ELF-1 (cell line): ENCODE results near the gene U2AF1L4.

Experiments
- DNase-seq: peaks from one replicate; pipeline ENCODE4 v3.0.0-alpha.2; 2016; ENCODE audit warnings: low read depth, low spot score

The U2AF1L4 gene

GRCh38 chr19:35712567-35713505, 32.4 kb downstream of the U2AF1L4 start:
- no peak for DNase-seq

DNA sequence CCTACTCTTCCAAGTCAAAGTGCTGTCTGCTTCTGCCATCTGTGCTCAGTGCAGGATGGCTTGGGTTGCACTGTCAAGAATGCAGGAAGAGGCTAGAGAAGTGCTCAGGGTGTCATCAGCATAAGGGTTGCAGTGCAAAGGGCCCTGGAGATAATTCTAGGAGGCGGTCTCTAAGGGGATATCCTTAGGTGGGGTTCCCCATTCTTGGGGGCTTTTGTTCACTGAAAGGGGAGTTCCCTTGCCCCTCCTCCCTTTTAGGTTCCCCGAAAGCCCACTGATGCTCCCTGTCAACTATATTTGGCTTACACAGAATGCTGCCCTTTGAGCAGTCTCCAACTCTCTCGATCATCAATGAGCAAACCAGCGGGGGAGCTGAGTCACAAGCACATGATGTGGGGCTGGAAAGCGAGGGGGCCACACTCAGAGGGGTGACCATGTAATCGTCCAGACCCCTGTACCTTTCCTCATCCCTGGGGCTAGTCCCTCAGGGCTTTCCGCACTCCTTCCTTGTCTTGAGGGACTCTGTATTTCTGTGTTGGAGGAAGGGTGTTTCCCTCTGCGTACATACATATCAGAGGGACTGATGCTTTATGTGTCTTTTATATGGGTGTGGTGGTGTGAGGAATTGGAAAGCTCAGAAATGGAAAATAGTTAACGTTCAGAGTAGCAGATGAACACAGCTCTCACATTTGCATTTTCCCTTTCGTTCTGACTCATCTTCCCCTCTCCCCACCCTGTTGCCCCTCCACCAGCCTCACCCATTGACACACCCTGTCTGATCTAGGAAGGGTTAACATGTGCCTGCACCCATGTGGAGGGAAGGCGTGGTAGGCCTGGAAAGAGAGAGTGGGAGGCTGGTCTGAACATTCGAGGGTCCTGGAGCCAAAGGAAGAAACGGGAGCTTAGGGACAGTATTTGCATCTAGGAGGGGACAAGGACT, 34.2 kb downstream of the U2AF1L4 start:
- no peak for DNase-seq

GRCh38 chr19:35708391-35708790, 36.8 kb downstream of the U2AF1L4 start:
- DNase-seq = no peak

- DNase-seq = peak; percentile 93
Measured at GRCh38 chr19:35704218-35704617, 41.0 kb downstream of the U2AF1L4 start, which contains the start of gene ZBTB32. ZBTB32 (plus strand) TSS chr19:35704558; CDS start chr19:35714627, 10,069 bp downstream.

- no peak for DNase-seq
Measured at GRCh38 chr19:35703343-35703742, 41.9 kb downstream of the U2AF1L4 start.

- peak; percentile 98 for DNase-seq
Measured at GRCh38 chr19:35702223-35703012, 42.8 kb downstream of the U2AF1L4 start.

DNA sequence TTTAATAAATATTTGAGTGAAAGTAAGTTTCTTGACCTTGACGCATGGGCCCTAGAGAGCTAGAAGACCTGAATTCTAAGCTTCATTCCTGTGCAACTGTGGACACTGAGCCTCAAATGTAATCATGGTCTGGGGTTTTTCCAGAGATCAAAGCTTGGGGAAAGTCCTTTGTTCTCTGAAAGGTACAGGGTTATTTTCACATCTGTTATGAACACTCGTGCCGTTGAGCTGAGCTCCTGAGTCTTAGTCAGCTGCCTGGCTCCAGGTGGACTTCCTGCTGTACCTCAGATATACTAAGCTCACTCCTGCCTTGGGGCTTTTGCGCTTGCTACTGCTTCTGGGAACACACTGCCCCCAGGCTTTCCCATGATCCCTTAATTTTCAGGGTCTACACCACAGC, 48.4 kb downstream of the U2AF1L4 start:
- no peak for DNase-seq

DNA sequence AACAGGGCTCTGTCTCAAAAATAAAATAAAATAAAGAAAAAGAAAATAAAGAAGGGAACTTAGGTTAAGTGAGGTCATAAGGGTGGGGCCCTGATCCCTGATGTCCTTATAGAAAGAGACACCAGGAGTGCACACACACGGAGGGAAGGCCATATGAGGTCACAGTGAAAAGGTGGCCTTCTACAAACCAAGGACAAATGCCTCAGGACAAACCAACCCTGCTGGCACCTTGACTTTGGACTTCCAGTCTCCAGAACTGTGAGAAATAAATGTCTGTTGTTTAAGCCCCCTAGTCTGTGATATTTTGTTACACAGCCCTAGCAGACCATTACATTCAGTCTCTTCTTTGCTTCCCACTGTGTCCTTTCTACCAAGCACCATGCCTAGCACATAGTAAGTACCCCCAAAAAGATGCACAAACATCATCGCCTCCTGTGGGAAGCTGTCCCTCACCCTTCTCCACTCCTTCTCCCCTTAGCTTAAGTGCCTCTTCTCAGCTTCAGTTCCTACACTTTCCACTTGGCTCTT, 49.3 kb downstream of the U2AF1L4 start:
- DNase-seq = no peak

DNA sequence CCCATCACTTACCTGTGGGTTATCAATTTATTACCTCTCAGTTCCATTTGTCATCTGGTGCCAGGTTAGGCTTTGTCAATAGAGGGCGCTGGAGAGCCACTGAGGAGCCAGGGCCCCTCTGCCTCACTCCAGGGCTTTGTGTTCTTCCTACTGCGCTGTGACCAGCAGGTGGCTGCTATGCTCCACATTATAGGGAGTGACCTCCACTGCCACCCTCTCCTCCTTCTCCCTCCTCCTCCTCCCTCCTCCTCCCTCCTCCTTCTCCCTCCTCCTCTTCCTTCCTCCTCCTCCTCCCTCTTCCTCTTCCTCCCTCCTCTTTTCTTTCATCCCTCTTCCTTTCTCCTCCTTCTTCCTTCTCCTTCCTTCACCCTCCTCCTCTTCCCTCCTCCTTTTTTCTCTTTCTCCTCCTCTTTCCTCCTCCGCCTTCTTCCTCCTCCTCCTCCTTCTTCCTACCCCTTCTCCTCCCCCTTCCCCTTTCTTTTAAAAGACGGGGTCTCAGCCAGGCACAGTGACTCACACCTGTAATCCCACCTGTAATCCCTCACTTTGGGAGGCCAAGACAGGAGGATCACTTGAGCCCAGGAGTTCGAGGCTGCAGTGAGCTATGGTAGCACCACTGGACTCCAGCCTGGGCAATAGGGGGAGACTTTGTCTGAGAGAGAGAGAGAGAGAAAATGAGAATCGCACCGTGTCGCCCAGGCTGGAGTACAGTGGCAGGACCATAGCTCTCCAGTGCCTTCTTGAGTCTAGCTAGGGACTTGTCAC, 51.2 kb downstream of the U2AF1L4 start:
- peak; percentile 91 for DNase-seq

GRCh38 chr19:35693422-35693821, 51.8 kb downstream of the U2AF1L4 start:
- DNase-seq = no peak
